Astrocyte of the spinal cord (primary cell): ENCODE results near the gene NAA20.

Experiments
- DNase-seq: peaks from one replicate; pipeline ENCODE4 v3.0.0; 2011; ENCODE audit warnings: low read depth, low spot score
- H3K4me3 ChIP-seq: 2 replicates; pipeline ENCODE4 v1.5.1; 2011; ENCODE audit warnings: low read depth, mild to moderate bottlenecking, low read length, moderate library complexity
- CTCF ChIP-seq: IDR thresholded peaks from 2 replicates; pipeline ENCODE4 v1.5.1; 2012; ENCODE audit warnings: low read depth, mild to moderate bottlenecking, low read length, inconsistent platforms
- in situ Hi-C: cut with HindIII; loops from 2 replicates; pipeline ENCODE4 v1.10.0; 2017; ENCODE audit warnings: low sequenced_read_pairs

NAA20 gene

DNA sequence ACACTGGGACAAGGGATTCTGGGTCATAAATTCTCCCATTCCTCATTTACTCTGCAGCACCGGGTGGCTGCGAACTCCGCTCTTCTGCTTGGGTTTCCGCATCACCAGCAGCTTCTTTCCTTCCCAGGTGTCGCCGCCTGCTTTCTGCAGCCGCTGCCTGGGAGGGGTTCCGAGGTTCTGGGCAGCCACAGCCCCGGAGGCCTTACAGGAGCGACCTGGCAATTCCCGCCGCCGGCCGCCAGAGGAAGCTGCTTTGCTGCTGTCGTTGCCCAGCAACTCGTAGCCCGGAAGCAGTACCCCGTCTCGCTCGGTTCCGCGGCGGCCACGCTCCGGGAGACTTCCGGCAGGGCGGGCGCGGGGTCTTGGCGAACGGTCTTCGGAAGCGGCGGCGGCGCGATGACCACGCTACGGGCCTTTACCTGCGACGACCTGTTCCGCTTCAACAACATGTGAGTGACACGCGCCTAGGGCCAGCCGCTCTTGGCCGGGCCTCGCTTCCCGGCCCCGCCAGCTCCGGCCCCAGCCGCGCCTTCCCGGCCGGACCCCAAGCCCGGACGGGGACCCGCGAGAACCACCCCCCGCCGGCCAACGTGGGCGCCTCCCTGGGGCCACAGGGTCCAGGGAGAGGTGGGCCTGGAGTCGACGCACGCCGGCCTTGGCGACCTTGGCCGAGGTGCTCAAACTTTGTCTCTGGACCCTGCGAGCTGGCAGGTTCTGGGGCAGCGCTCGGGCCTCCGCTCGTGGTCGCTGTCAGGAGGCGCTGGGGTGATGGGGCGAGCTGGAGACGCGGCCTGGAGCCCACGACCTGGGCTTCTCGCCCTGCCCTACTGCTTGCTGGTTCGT is at the start of gene NAA20:
TSS of gene NAA20 (plus strand) at position 362 of the 843 bp plus-strand sequence. CDS start at position 397, 35 bp downstream.
- in situ Hi-C loops = no loop called here
- peak; percentile 93 for DNase-seq
- peak; percentile 81 for TF ChIP-seq CTCF
- H3K4me3 ChIP-seq = peak within 1 kb of the TSS; percentile 85

GRCh38 chr20:19967445-19967844 is 49.7 kb upstream of the NAA20 start:
- no peak for TF ChIP-seq CTCF
- in situ Hi-C loops = no loop called here
- no peak for DNase-seq
- H3K4me3 ChIP-seq = no peak overlapping the region

- no peak overlapping the region for H3K4me3 ChIP-seq
- TF ChIP-seq CTCF = no peak
- in situ Hi-C loops = no loop called here
- no peak for DNase-seq
Observed at GRCh38 chr20:19968028-19968427, 49.1 kb upstream of the NAA20 start.

- no peak overlapping the region for H3K4me3 ChIP-seq
- no peak for TF ChIP-seq CTCF
- in situ Hi-C loops = no loop called here
- DNase-seq = no peak
Observed at GRCh38 chr20:19968466-19969073, 48.6 kb upstream of the NAA20 start.

DNA sequence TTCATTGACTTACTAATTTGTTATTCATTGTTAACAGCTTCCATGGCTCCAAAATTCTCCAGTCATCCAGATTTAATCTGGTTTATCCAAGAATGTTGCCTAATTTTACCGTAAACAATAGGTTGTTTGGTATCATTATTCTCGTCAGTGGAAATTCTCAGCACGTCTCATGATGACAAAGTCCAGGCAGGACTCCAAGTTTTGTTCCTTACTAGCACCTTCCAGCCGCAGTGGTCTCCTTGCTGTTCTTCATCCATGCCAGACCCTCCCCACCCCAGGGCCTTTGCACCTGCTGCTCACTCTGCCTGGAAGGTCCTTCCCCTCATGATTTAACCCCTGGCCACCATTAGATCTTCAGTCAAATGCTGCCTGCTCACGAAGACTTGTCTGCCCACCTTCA is 48.1 kb upstream of the NAA20 start:
- no peak overlapping the region for H3K4me3 ChIP-seq
- no peak for DNase-seq
- no peak for TF ChIP-seq CTCF
- in situ Hi-C loops = no loop called here

GRCh38 chr20:19969507-19970255 is 47.5 kb upstream of the NAA20 start:
- in situ Hi-C loops = no loop called here
- H3K4me3 ChIP-seq = no peak overlapping the region
- TF ChIP-seq CTCF = no peak
- no peak for DNase-seq
